Stimulated activated CD4-positive, alpha-beta T cell treated with anti-CD3 and anti-CD28 coated beads, Interleukin-2, amount 100 ng/mL, for 4 hours (primary cell): ENCODE measurements around the gene ST8SIA2.

ENCODE experiments used
- DNase-seq: peaks from one replicate; pipeline ENCODE4 v3.0.0-alpha.2; 2020; ENCODE audit warnings: low read depth

ST8SIA2 gene

DNA sequence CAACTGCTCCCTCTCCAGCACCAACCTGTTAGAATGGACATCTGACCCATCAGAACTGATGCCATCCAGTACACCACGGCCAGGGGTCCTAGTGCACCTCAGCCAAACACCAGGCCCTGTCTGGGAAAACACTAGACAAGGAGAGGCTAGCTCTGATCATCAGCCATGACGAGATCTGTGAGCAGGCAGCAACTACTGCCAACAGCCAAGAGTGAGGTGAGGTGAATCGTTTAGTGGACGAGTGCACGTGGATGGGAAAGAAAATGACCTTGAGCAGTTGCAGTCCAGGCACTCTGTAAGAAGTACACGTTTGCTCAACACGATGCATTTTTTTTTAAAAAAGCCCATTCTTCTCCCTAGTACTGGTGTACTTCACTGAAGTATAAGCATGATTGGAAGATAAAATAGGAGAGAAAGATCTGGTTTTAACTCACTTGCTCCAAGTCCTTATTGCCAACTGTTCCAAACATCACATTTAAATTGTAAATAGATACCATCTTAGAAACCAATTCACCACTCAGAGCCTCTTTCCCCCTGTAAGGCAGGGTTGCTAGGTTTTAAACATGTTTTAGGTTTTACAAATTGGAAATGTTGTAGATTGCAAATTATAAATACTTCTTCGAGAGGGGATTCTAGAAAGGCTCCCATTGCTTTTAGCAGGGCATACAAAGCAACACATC lies 5.7 kb downstream of the ST8SIA2 start:
- DNase-seq = no peak

DNA sequence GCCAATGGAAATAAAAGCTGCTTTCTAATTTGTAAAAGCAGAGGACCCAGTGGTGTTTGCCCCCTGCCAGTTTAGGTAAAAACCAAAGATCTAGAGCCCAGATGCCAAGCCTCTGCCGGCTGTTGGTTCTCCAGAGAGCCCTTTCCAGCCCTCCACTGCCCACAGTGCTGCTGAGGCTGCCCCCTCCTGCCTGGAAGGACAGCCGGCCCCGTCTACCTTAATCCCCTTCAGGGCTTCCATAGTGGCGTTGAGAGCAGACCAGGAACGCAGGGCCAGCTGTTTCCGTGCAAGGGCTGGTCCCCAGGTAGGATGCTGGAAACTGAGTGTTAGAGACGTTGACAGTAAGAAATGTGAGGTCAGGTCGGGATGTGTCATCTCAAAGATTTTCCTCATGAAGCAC lies 6.9 kb downstream of the ST8SIA2 start:
- DNase-seq = no peak

DNA sequence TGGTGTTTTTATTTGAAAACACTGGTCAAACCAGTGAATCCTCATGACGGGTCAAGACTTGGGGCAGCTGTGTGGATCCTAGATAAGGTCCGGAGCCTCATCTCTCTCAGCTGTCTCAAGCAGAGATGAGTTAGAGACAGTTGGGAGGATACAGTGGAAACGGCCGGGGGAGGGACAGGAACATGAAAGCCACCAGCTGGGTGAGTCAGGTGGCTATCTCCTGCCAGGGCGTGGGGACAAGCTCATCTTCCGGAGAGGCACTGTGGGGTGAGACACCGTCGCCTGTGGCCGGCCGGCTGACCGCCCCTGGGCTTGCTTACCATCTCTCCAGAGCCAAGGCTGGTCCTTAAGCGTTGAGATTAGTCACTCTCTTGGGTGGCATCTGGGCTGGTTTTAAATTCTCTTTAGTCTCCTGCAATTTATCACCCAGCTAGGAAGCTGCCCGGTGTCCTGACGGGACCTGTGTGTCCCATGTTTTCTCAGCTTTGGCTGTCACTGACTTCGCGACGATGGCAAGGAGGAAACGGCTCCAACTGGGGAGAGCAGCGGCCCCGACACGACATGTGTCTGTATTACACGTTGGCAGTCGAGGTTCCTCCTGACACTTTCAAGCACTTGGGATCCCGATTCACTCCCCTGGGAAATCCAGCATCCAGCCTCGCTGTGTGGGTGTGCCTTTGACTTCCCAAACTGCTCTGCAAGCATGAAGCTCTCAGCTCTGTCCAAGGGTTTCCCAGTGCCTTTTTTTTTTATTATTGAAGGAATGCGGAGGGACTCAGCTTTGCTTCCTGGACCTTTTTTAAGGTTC lies 7.5 kb downstream of the ST8SIA2 start:
- no peak for DNase-seq

DNA sequence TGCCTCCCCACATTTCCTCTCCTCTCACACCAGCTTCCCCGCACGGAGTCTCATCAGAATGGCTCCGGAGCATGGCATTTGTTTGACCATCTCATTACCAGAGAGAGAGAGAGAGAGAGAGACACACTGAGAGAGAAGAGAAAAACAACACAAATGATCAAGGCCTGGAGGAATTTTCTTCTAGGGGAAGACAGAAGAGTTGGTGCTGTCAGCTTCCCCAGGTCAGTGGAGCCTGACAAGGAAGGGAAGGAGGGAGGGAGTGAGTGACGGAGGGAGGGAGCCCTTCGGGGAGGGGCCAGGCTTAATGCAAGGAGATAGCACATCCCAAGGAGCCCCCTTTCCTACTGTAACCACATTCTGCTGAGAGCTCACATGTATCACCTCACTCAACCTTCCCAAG lies 9.1 kb downstream of the ST8SIA2 start:
- DNase-seq = no peak

DNA sequence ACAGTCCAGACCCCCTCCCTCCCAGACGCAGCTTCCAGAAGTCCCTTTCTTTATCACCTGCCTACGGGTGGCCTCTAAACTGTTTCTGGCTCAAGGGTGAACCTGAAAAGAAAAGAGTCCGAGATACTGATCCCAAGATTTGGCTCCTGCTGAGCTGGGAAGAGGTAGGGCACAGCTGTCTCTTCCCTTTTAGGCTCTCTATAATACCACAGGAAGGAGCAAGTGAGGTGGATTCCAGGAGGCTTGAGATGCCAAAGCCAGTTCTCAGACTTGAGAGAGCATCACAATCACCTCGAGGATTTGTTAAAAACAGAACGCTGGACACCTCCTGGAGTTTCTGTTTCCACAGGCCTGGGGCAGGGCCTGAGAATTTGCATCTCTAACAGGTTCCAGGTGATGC lies 12.3 kb downstream of the ST8SIA2 start:
- DNase-seq = no peak

DNA sequence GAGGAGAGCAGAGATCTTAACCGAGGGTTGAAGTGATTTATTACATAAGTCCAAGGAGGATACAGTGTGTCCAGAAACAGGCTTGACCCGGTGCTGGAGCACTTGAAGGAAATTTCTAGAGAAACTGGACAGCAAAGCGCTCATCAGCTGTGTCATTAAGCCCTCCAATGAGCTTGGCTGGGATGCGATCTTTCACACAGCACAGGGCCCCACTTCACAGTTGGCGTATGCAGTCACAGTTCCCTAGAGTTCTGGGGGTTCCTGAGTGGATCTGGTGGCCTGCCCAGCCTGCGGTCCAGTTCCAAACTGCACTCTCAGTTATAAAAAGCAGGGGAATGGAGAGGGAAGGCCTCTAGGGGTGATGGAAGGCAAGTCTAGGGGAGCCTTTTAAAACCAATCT lies 13.6 kb downstream of the ST8SIA2 start:
- no peak for DNase-seq

DNA sequence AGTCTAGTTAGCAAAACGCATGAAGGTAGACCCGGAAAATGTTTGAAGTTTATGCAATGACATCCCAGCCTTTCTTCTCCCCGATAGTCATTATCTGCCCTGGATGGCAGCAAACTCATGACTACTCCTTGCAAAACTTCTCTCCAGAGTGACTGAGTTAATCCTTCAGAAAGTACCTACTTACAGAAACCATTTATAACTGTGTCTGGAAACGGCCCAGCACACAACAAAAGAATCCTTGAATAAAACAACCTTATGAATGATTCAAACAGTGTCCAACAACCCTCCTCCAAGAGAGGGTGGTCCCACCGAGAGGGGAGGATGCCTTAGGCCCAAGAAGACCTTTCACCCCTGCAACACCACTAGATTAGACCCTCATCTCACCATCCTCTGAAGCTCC lies 14.2 kb downstream of the ST8SIA2 start:
- DNase-seq = no peak

DNA sequence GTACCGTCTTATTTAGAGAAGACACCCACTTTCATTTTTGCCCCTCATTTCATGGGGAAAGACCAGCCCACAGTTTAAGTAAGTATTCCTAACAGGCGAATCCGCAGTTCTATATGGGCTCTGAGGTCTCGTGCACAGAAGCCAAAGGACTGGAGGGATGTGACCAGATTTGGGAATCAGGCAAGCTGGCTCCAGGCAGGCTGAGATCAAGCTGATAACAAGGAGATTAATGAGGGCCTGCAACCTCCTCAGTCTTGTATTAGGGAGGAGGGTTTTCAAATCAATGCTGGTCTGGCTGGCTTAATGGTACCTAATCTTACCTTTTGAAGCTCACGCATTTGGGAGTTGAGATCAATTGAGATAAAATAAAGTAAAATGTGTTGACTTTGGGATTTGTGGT lies 15.3 kb downstream of the ST8SIA2 start:
- DNase-seq = no peak

DNA sequence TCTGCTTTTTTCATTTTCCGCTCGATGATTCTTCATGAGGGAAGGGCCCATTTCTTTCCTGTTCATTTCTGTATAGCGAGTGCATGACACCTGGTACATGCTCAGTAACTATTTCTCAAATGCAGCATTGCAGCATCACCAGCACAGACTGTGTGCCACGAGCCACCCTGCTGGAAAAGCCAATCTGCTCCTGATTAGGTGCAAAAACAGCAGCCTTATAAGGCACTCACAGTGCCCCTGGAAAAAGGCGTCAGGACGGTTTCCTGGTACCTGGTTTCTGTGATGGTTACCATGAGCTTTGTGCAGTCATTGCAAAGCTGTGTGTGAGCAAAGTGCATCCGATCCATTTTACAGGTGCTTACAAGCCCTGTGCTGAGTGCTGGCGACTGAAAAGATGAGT lies 15.8 kb downstream of the ST8SIA2 start:
- no peak for DNase-seq

DNA sequence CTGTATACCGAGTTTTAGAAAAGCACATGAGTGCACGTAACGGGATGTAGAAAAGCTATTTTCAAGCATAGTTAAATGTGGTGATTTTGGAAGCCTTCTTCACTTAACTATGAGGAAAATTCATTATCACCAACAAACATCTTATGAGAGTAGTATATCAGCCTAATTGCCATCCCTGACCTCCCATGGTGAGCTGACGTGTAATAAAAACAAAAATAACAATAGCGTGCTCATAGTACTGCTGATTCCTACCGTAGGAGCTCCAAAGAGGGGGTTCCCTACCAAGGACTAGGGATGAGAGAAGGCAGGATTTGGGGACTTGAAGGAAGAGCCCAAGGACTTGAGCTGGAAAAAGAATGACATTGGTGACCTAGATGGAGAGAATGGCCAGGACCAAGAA lies 16.9 kb downstream of the ST8SIA2 start:
- no peak for DNase-seq

DNA sequence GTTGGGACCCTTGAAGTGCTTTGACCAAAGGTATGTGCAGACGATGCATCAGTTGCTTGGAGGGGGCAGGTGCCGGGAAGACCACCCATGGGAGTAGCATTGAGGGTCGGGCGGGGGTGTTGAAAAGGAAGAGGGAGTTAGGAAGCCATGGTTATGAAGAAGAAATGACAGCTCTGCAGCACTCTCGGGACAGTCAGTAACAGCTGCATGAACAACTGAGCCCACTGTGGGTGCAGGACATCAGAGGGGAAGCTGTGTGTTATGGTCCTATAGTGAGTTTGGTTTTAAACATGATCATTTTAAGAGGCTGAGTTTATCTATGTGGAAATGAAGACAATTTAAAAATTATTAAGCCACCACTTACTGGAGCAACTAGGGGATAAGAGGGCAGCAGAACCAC lies 17.6 kb downstream of the ST8SIA2 start:
- DNase-seq = no peak

DNA sequence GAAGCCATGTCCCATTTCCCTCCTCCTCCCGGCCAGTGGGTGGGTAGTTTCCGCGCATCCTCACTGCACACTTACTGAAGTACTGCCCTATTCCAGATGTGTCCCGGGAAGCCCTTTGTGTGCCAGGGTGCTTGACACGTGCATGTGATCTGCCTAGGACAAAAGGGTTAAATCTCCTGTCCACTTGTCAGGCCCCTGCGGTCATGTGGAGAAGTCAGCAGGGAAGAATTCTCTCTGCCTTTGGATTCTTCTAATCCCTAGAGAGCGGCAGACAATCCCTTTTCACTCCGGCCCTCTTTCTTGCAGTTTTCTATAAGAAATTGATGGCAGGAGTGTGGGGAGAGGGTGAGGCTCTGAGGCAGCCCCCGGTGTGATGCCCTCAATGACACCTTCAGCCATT lies 19.8 kb downstream of the ST8SIA2 start:
- no peak for DNase-seq

DNA sequence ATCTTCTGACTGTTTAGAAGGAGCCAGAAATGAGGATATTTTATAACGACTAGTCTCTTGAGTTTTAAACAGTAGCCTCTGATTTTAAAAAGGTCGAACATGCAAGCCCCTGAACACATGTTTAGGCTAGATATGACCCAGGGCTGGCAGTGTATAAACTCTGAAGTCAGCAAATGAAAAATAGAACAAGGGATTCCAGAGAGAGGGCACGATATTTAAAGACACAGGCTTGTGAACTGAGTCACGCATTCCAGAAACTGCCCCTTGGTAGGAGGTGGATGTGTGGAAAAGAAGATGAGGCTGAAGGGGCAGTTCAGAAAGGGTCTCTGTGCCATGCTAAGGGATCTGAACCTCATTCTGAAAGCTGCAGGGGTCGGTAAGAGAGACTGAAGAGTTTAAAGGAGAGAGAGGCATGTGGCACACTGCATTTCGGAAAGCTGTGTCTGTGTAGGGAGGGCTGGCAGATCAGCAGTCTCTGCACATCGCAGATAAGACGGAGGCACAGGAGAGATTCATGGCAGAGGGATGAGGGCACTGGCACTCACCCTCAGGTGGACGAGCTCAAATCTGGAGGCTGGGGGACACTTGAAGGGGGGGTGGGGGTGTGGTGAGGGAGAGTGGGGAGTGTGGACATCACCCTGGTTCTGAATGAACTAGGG lies 22.1 kb downstream of the ST8SIA2 start:
- no peak for DNase-seq

DNA sequence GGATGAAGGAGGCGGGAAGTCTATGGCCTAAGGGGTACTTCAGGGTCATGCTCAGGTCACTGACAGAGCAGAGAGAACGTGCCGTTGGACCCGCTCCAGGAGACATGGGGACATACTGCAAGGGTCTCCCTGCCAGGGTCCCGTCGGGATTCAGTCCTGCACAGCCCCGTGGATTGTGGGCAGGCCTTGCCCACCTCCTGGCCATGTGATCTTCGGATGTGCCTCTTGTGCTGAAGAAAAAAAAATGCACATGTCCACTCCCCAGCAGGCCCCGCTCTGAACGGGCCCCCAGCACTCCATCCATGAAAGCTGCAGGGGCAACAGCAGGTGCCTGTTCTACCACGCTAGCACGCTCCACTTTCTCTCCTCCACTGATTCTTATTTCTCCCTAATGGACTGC lies 22.9 kb downstream of the ST8SIA2 start:
- no peak for DNase-seq

DNA sequence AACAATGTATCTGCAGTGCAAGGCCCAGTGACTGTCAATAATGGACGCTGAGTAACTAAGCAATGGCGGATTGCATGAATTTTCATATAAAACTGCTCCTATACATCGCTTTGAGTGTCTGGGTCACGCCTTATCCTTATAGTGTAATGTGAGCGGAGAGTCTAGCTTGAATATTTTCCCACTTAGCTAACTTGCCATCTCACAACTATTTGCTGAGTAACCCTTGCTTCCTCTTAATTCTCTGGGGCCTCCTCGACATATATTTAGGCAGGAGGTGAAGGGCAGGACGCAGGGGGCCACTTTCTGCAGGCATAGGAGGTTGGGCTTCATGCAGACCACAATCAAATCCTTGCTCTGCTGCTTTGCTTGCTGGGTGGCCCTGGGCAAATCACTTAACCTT lies 24.0 kb downstream of the ST8SIA2 start:
- DNase-seq = no peak

DNA sequence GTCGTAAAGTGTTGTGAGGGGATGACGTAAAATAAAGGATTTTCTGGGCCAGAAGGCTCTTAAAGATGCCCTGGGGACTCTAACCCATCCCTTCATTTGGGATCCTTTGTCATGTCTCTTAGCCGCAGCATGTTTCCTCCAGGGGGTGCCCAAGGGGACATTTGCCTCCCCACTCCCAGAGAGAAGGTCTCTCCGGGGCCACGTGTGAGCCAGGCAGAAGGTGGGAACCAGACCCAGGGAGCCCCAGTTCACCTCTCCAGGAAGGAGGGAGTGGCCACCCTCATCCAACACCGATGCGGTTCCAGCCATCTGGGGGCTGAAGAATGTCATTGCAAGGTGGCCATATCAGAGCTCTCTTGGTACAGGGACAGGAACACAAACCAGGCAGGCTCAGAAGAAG lies 25.2 kb downstream of the ST8SIA2 start:
- DNase-seq = no peak

DNA sequence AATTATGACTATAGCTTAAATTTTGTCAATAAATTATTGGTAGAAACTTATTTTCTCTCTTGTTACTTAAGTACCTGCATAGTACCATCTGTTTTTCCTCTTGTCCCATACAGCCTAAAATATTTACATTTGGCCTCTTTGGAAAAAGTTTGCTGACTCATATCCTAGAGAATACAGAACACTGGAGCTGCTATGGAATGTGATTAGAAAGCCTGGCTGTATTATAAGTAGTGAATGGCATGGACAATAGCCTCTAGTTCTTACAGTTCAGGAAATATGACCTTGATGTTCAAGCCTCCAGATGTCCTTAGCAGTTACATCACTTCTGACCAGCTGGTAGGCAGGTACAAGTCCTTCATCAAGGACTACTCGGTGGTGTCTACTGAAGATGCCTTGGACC lies 28.3 kb downstream of the ST8SIA2 start:
- no peak for DNase-seq

DNA sequence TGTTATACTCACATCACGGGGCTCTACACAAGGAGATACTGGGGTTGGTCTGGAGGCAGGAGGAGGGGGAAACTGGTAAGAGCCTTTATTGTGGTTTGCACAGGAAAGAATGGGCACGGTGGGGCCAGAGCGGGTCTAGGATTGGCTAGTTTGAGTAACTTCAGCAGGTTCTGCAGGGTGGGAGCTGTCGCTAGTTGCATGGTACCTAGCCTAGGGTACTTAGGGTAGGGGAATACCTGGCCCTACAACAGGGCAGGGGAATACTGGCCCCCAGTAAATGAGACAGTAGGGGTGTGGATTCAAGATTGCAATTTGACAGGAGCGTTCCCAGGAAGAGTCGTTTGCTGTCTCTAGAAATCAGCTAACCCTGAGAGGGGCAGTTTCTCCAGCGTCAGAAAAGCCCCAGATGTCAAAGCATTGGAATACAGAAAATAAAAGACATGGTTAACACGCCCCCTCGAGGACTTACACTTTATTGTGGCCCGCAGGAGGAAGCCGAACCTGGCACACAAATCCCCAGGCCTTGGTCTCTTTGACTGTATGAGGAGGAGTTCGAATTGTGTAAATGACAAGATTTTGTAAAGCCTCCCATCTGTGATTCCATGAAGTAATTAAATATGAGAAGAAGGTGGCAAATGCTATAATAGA lies 32.0 kb downstream of the ST8SIA2 start:
- DNase-seq = no peak

DNA sequence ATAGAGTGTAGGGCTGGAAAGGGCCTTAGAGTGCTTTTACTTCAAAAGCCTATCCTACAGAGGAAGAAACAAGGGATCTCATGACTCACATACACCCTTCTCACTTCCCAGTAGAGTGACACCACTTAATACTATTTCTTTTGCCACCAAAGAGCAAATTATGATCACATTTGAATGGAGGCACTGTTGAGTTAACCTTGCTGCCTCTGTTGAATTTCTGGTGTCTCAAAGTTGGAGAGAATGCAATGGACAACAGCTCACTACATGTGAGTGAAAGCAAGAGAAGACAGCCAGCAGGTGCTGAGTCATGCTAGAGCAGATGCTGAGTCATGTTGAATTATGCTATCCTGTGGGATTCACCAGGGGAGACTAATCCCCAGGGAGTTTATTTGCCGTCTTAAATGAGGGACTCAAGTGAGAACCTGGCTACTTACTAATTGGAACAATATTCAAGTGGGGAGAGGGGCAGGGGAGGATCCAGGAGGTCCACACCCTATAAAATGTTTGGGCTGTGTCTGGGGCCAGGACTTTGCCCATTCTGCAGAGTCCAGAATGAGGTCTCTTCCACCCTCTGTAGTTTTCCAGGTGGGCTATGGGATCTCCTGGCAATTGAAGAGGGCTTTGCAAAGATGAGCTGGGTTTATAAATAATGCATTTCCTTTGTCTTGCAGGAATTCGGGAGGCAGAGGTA lies 35.8 kb downstream of the ST8SIA2 start:
- no peak for DNase-seq

DNA sequence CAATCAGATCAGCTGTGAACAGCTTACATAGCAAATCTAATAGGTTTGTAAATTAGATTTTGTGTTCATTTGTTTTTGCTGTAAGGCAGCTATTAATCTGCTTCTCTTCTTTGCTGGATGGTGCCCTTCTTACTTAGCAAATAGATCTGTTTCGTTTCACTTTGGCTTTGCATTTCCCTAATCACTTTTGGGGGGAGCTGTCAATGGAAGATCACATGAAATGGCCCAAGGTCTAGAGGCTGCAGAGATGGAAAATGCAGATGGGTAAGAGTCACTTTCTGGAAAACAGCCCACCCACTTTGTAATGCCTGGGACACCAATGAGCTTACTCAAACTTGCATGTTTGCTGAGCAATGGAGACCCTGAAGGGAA lies 36.4 kb downstream of the ST8SIA2 start:
- no peak for DNase-seq

DNA sequence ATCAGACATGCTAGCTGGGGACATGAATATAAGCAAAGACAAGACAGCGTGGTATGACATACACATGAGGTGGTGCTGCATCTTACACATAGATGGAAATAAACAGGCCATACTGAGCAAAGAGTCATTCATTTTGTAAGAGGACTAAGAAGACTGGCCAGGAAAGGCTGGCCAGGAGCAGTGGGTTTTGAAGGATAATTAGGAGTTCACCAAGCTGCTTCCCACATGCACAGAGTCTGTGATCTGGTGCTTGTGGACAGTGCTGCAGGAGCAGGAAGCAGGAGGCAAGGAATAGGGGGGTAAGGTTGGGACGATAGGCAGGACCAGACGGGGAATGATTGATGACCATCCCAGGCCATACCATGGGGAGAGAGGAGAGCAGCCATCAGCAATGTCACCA lies 41.5 kb downstream of the ST8SIA2 start:
- DNase-seq = no peak

DNA sequence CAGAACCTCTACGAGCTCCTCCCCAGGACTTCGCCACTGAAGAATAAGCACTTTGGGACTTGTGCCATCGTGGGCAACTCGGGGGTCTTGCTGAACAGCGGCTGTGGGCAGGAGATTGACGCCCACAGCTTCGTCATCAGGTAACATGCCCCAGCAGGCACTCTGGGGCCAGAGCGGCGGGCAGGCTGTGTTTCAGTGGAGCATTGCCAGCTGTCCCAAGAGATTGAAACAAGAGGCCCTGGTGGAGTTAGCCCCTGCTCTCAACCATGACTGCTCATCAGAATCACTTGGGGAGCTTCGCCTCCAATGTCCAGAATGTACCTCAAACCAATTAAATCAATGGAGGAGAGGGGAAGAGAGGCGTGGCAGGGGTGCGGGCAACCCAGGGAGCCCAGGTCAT lies 44.8 kb downstream of the ST8SIA2 start:
- no peak for DNase-seq
